Osteoblast (primary cell): Measurements from ENCODE around the gene BMP8A. TPM values are rescaled to one million over a fixed set of nuclear protein-coding genes. Genes with fewer than 3 reads are reported as not detected.

ENCODE experiments used
- DNase-seq: peaks from one replicate; pipeline ENCODE4 v3.0.0; 2011; ENCODE audit warnings: low spot score, mixed read lengths; ENCODE audit not compliant: insufficient read length; ENCODE audit errors: missing footprints
- H2AFZ ChIP-seq: 2 replicates; pipeline ENCODE4 v1.6.0; 2011; ENCODE audit warnings: mild to moderate bottlenecking, low read length
- H3K27ac ChIP-seq: 2 replicates; pipeline ENCODE4 v1.5.1; 2011; ENCODE audit warnings: mild to moderate bottlenecking, low read depth, low read length, moderate library complexity
- H3K27me3 ChIP-seq: 2 replicates; pipeline ENCODE4 v1.6.0; 2012; ENCODE audit warnings: mild to moderate bottlenecking, control low read depth, inconsistent platforms, low read length, moderate library complexity; ENCODE audit not compliant: insufficient read depth
- H3K36me3 ChIP-seq: 2 replicates; pipeline ENCODE4 v1.5.1; 2011; ENCODE audit warnings: mild to moderate bottlenecking, low read length, control low read depth, moderate library complexity; ENCODE audit not compliant: insufficient read depth
- H3K4me1 ChIP-seq: 2 replicates; pipeline ENCODE4 v1.5.1; 2011; ENCODE audit warnings: mild to moderate bottlenecking, low read length, control low read depth, moderate library complexity; ENCODE audit not compliant: insufficient read depth
- H3K4me2 ChIP-seq: 2 replicates; pipeline ENCODE4 v1.6.0; 2011; ENCODE audit warnings: mild to moderate bottlenecking, low read length; ENCODE audit not compliant: insufficient read depth
- H3K4me3 ChIP-seq: fragments of 200-600 bp; sonication (generic); 3 replicates; pipeline ENCODE4 v1.5.1; 2012; ENCODE audit warnings: mild to moderate bottlenecking, low read length, inconsistent platforms; ENCODE audit not compliant: insufficient read depth
- H3K79me2 ChIP-seq: 2 replicates; pipeline ENCODE4 v1.6.0; 2012; ENCODE audit warnings: mild to moderate bottlenecking, low read length, control low read depth, inconsistent platforms; ENCODE audit not compliant: insufficient read depth
- H3K9me3 ChIP-seq: 2 replicates; pipeline ENCODE4 v1.5.1; 2011; ENCODE audit warnings: low read depth, low read length, control low read depth
- H4K20me1 ChIP-seq: 2 replicates; pipeline ENCODE4 v1.6.0; 2012; ENCODE audit warnings: mild to moderate bottlenecking, low read length, control low read depth; ENCODE audit not compliant: insufficient read depth
- CTCF ChIP-seq: IDR thresholded peaks from 2 replicates; pipeline ENCODE4 v1.5.1; 2011; ENCODE audit warnings: mild to moderate bottlenecking, low read depth, low read length, moderate library complexity; ENCODE audit errors: extremely low read depth
- total RNA-seq: library from RNA; depleted of rRNA; stranded (reverse); fragments of >200 nt; gene quantifications from 2 replicates; pipeline ENCODE4 v1.2.3, GENCODE V29; 2012

The BMP8A gene
- total RNA-seq, 1 donor = 0.72 TPM

DNA sequence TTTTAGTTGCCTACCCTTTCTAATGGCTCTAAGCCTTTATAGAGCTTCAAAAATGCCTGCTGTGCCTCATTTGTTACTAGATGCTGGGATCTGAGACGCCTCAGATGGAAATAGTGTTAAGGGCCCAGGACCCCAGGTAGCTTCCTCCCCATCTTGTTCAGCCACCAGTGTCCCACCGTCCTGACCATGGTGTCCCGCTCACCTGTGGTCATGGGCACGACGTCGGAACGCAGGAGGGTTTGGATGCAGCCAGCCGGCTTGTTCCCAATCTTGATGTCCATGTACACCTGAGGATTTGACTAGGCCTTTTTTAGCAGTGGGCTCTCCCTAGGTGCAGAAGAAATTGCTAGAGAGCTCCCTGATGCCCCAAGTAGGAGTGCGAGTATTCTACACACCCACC is 54.1 kb downstream of the BMP8A start:
- H3K27ac ChIP-seq = no peak overlapping the region
- no peaks in the 10 kb centered on the region for H3K9me3 ChIP-seq
- no peak overlapping the region for H2AFZ ChIP-seq
- H3K36me3 ChIP-seq = peaks cover 53% of the 10 kb centered on the region
- peaks cover 17% of the 10 kb centered on the region for H3K4me1 ChIP-seq
- H3K4me2 ChIP-seq = no peak overlapping the region
- TF ChIP-seq CTCF = no peak
- no peaks in the 10 kb centered on the region for H3K79me2 ChIP-seq
- H3K27me3 ChIP-seq = no peaks in the 10 kb centered on the region
- peak; percentile 44 for DNase-seq
- H4K20me1 ChIP-seq = no peaks in the 10 kb centered on the region
- H3K4me3 ChIP-seq = no peak overlapping the region

DNA sequence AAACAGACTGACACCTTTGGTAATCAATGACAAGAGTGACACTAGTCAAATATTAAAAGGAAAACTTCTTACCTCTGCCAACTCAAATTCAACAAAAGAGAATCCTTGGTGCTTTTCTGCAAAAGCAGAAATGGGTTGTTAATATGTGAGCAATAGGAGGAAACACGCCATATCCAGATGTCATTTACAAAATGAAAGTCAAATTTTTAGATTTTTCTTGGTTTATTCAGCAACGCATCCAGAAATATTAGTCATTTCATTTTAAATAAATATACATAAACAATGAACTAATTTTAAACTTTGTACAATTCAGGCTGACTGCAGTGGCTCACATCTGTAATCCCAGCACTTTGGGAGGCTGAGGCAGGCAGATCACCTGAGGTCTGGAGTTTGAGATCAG is 62.8 kb downstream of the BMP8A start:
- peaks cover 3% of the 10 kb centered on the region for H3K4me1 ChIP-seq
- DNase-seq = no peak
- H3K4me3 ChIP-seq = no peak overlapping the region
- H3K79me2 ChIP-seq = no peaks in the 10 kb centered on the region
- H3K4me2 ChIP-seq = no peak overlapping the region
- no peak for TF ChIP-seq CTCF
- H3K27ac ChIP-seq = no peak overlapping the region
- no peaks in the 10 kb centered on the region for H3K27me3 ChIP-seq
- peaks cover 27% of the 10 kb centered on the region for H3K36me3 ChIP-seq
- no peaks in the 10 kb centered on the region for H4K20me1 ChIP-seq
- no peaks in the 10 kb centered on the region for H3K9me3 ChIP-seq
- no peak overlapping the region for H2AFZ ChIP-seq

DNA sequence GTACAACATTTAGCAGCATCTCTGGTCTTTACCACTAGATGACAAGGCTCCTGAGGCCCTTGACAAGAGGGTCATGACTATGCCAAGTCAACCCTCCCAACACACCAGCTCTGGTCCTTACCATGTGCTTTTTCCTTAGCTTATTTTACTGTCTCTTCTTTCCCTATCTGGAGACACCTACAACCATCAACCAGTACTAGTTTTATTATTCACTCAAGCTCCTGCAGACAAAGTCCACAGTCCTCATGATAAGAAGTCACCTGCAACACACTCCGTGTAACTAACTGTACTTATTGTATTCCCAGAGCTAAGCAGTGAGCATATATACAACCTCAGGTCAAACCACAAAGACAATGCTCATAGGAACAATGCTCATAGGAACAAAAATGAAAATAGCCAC is 69.8 kb downstream of the BMP8A start:
- Histone ChIP-seq H3K9me3 (no peaks in the 10 kb centered on the region), H3K36me3 (peaks cover 61% of the 10 kb centered on the region), H3K4me2 (no peak overlapping the region), H3K79me2 (peaks cover 27% of the 10 kb centered on the region), H3K4me3 (no peak overlapping the region), H3K4me1 (peaks cover 3% of the 10 kb centered on the region), H2AFZ (no peak overlapping the region), H3K27ac (no peak overlapping the region), H4K20me1 (peaks cover 25% of the 10 kb centered on the region), H3K27me3 (no peaks in the 10 kb centered on the region)
- DNase-seq = peak; percentile 57
- no peak for TF ChIP-seq CTCF

GRCh38 chr1:39562886-39563285 is 71.5 kb downstream of the BMP8A start:
- TF ChIP-seq CTCF = no peak
- H3K27ac ChIP-seq = no peak overlapping the region
- no peaks in the 10 kb centered on the region for H3K9me3 ChIP-seq
- DNase-seq = peak; percentile 27
- H3K36me3 ChIP-seq = peaks cover 77% of the 10 kb centered on the region
- no peak overlapping the region for H3K4me3 ChIP-seq
- H2AFZ ChIP-seq = no peak overlapping the region
- no peaks in the 10 kb centered on the region for H3K27me3 ChIP-seq
- no peak overlapping the region for H3K4me2 ChIP-seq
- peaks cover 42% of the 10 kb centered on the region for H3K79me2 ChIP-seq
- H3K4me1 ChIP-seq = peaks cover 3% of the 10 kb centered on the region
- H4K20me1 ChIP-seq = peaks cover 37% of the 10 kb centered on the region
